NCI-H446 (cell line): ENCODE data around the gene PI16.

ENCODE experiments used
- DNase-seq, 2 experiments: peaks; one replicate each; lab custom pipeline; 2025; lab: John Stamatoyannopoulos, UW

The PI16 gene

GRCh38 chr6:36957773-36958271, 3.3 kb downstream of the PI16 start:
- DNase-seq = no peak

GRCh38 chr6:36958775-36959554, 4.4 kb downstream of the PI16 start:
- DNase-seq = no peak

GRCh38 chr6:36959555-36960250, 5.2 kb downstream of the PI16 start:
- DNase-seq = no peak

GRCh38 chr6:36961441-36962435, 7.2 kb downstream of the PI16 start:
- DNase-seq = no peak

DNA sequence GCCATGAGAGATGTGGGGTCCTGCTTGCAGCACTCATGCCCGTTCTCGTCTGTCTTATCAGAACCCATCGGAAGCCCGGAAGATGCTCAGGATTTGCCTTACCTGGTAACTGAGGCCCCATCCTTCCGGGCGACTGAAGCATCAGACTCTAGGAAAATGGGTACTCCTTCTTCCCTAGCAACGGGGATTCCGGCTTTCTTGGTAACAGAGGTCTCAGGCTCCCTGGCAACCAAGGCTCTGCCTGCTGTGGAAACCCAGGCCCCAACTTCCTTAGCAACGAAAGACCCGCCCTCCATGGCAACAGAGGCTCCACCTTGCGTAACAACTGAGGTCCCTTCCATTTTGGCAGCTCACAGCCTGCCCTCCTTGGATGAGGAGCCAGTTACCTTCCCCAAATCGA, 8.3 kb downstream of the PI16 start:
- DNase-seq = peak in 1 of 2 experiments; percentile 12

DNA sequence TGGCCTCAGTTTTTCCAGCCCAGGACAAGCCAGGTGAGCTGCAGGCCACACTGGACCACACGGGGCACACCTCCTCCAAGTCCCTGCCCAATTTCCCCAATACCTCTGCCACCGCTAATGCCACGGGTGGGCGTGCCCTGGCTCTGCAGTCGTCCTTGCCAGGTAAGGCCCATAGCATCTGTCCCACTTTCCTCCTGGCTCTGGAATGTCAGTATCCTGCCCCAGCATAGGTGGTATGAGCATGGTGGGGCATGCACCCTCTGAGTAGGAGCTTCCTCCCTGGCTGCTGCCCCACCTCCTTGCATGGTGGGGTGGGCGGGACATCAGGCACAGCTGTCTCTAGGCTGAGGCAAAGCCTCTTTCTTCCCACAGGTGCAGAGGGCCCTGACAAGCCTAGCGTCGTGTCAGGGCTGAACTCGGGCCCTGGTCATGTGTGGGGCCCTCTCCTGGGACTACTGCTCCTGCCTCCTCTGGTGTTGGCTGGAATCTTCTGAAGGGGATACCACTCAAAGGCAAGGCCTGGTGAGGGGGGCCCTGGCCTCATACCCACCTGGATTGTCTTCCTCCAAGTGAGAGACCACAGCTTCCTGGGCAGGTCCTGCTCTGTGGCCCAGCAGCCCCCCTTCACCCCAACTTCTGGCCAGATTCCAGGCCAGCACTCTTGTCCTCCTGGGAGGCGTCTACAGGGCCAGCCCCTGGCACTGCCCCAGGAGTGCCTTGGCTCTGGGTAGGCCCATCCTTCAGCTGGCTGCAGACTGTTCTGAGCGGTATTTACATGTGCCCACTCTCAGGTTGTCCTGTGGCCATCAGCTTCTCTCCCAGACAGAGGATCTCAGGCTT, 9.1 kb downstream of the PI16 start:
- DNase-seq = peak; percentile 23 to 67

DNA sequence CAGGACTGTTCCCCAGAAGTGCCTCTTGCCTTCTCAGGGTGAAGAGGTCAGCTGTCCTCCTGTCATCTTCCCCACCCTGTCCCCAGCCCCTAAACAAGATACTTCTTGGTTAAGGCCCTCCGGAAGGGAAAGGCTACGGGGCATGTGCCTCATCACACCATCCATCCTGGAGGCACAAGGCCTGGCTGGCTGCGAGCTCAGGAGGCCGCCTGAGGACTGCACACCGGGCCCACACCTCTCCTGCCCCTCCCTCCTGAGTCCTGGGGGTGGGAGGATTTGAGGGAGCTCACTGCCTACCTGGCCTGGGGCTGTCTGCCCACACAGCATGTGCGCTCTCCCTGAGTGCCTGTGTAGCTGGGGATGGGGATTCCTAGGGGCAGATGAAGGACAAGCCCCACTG, 9.8 kb downstream of the PI16 start:
- DNase-seq = no peak

DNA sequence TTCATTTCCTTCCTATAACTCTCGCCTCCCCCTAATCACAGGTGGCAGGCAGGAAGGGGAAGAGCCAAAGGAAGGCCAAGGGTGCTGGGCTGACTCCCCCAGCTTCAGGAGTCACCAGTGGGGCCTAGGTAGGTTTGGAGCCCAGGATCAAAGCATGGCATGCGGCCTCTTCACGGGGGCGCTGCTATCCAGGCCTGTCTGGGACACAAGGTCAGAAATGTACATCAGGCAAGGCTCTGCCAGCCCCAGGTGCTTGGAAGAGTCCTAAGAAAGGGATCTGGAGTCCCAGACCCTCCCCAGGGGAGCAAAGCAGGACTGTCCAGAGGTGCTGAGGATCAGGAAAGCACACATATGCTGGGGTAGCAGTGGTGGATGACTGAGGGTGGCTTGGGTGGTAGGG, 10.4 kb downstream of the PI16 start:
- DNase-seq = no peak

- no peak for DNase-seq
These were observed 12.8 kb downstream of the PI16 start for GRCh38 chr6:36967301-36967700.

DNA sequence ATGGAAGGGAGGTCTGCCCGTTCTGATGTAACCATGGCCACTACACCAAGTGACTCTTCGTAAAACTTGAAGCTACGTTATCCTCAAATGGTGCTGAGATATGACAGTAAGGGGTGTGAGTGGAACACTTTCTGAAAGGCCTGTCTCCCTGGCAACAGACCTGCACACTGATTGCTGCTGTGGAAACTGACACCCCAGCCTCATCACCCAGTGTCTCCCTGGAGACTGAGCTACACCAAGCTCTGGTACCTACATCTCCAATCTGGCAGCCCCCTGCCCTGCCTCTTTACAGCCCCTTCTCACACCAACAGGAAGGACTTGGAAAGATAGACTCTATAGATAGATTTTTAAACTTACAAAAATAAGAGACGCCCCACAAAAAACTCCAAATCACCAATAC, 13.2 kb downstream of the PI16 start:
- no peak for DNase-seq

GRCh38 chr6:36968266-36968977, 13.9 kb downstream of the PI16 start:
- no peak for DNase-seq

DNA sequence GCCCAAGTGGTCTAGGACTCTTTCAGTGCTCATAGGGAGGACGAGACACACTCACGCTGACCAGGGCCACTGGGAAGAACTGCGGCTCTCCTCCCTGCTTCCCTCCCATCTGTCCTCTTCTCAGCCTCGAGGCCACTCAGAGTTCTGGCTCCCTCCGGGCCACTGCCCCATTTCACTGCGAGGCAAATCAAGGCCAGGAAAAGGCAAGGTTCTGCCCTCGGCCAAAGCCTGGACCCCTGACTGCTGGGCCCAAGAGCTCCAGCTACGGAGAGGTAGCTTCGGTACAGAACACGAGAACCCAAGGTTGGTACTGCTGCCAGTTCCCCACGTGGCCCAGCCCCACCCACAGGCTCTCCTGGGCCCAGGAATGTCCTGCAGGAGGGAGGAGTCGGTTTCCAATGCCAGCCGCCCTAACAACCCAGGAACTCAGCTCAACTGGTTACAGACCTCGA, 14.7 kb downstream of the PI16 start:
- no peak for DNase-seq

GRCh38 chr6:36969988-36970891, 15.7 kb downstream of the PI16 start:
- no peak for DNase-seq

DNA sequence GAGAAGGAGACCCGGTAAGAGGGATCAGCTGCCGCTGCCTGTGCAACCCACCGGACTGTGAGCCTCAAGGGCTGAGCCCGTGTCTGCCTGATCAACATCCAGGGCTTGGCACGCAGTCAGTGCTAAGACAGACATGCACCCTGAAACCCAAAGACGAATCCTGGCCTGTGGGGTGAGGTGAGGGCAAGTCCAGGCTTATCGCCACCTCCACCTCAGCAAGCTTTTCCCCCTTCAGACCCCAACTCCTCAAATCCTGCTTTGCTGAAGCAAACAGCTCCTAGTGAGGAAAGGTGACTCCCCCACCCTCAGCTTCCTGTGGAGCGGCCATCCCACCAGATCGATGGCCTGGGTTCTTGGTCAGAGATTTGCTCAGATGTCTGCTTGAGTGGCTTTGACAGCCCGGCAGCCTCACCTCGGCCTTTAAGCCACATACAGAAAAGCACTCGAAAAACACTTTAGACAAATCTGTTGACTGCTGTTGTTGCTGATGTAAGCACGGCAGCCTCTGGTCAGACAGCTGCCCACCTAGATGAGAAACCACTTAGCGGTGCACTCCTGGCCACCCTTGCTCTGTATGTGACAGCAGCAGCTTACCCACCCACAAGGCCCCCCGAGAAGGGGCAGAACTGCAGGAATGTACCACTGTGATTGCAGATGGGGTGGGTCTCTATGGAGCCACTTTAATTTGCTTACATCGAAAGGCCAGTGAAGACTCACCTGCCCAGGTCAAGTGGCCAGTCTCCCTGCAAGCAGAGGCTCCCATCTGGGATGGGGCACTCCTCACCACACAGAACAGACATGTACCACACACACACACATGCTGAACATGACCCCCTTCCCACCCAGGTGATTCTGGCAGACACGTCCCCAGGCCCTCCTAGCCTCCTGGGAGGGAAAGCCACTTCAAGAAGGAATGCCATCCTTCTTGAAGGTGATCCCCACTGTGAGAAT, 16.6 kb downstream of the PI16 start:
- no peak for DNase-seq

- no peak for DNase-seq
These were observed 17.6 kb downstream of the PI16 start for GRCh38 chr6:36971921-36972673.

DNA sequence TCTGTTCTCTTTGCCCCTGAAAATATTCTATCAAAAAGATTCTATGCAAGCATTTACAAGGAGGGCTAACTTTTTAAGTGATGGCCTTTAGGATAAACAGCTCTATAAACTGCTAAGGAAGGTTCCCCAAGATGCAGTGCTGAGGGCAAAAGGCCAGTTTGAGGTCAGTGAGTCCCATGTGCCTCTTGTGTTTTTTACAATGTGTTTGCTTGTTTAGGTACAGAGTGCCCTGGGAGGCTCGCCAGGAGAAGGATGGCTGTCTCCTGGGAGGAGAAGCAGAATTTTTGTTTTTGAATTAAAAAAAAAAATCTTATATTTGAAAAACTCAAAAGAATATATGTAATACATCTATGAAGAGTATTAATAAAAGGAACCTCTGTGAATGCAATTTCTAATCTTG, 18.7 kb downstream of the PI16 start:
- no peak for DNase-seq

DNA sequence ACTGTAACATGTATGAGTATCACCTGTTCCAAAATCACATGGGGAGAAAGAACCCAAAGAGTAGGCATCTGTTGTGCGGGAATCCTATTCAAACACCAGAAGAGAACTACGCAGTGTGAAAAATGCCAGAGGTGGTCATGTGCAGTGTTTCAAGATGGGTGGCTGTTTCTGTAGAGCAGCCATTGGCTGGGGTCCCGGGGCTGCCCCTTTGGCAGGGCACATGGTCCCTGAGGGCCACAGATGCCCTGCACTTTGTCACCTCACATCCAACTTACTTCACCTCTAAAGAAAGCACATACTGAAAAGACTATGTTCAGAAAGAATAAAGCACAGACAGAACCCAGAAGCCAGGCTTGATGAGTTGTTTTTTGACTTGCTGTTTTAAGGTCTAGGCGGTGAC, 19.1 kb downstream of the PI16 start:
- no peak for DNase-seq
